T-helper 1 cell treated with Interleukin-12 subunit alpha and Interleukin-12 subunit beta and Interleukin-4 antibody, amounts not matched to agents 30 μg/mL and 1 μg/mL, for 36 hours (primary cell): Measurements from ENCODE around the gene CLTCL1.
"Not testable (repeated sequence)": the region's sequence is repeated elsewhere in the genome, so short reads cannot be mapped to it uniquely, and the experiment has no call there.

Source experiments
- H3K27ac Mint-ChIP-seq: one replicate; pipeline ENCODE4 v1.8.0; 2021; ENCODE audit warnings: mild to moderate bottlenecking, mixed read lengths
- H3K27me3 Mint-ChIP-seq: one replicate; pipeline ENCODE4 v1.8.0; 2021; ENCODE audit warnings: low read depth, mixed read lengths
- H3K36me3 Mint-ChIP-seq: one replicate; pipeline ENCODE4 v1.8.0; 2021; ENCODE audit warnings: low read depth, mixed read lengths
- H3K4me1 Mint-ChIP-seq: one replicate; pipeline ENCODE4 v1.8.0; 2021; ENCODE audit warnings: low read depth, mixed read lengths
- H3K4me3 Mint-ChIP-seq: one replicate; pipeline ENCODE4 v1.8.0; 2021; ENCODE audit warnings: mild to moderate bottlenecking, moderate library complexity, mixed read lengths
- H3K9me3 Mint-ChIP-seq: one replicate; pipeline ENCODE4 v1.8.0; 2021; ENCODE audit warnings: mixed read lengths

CLTCL1 gene

DNA sequence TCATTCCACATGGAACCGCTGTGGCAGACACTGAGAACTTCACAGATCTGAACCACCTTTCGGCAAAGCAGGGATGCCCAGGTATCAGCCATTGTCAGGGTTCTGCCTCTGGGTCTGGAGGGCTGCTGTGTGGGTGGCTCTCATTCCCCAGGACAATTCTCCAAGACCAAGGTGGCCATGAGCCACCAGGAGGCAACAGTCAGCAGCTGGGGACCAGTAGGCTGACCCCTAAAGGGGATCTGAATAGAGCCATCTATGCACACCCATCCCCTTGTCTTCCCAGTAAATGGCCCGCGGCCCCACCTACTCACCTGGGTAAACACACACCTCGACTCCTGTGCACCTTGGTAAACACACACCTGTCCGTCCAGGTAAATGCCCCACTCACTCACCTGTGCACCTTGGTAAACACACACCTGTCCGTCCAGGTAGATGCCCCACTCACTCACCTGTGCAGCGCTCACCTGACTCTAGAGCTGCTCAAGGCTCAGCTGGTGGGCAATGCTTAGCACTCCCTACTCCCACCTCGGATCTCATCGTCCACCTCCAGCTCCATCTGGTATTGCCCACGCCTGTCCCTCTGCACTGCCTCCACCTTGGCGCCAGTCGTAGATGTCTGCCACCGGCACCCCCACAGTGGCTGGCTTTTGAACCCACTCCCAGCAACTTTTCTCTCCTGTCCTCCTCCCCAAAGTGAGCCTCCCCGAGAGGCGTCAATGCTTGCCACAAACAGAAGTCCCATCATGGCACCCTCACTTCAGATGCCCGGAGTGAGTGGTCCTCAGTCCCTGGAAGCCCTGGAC, 123.2 kb downstream of the CLTCL1 start:
- Mint-ChIP-seq H3K27me3 (peaks cover 42% of the 10 kb centered on the region), H3K36me3 (no peaks in the 10 kb centered on the region), H3K27ac (no peak overlapping the region), H3K4me1 (peaks cover 19% of the 10 kb centered on the region), H3K9me3 (no peaks in the 10 kb centered on the region), H3K4me3 (no peak overlapping the region)

DNA sequence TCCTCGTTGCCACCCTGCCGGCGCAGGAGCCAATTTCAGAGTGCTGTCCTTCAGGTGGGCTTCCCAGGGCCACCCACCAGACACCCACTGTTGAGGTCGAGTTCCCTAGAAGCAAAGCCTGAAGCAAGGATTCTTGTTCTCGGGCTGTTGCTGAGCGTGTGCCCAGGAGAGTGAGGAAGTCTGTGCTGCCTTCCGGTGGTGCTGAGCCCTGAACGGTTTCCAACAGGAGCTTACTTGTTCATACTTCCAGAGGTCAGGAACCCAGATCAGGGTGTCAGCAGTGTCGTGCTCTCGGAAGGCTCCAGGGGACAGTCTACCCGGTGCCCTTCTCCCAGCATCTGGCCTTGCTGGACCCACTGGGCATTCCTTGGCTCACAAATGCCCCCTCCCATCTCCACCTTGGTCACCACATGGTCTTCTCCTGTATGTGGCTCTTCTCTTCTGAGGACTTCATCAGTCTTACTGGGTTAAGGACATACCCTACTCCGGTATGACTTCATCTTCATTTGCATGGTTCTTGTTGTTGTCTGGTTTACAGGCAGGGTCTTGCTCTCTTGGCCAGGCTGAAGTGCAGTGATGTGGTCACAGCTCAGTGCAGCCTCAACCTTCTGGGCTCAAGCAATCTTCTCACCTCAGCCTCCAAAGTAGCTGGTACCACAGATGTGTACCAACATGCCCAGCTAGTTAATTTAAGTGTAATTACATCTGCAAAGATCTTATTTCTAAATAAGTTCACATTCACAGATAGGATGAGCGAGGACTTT, 124.2 kb downstream of the CLTCL1 start:
- H3K4me3 Mint-ChIP-seq = no peak overlapping the region

DNA sequence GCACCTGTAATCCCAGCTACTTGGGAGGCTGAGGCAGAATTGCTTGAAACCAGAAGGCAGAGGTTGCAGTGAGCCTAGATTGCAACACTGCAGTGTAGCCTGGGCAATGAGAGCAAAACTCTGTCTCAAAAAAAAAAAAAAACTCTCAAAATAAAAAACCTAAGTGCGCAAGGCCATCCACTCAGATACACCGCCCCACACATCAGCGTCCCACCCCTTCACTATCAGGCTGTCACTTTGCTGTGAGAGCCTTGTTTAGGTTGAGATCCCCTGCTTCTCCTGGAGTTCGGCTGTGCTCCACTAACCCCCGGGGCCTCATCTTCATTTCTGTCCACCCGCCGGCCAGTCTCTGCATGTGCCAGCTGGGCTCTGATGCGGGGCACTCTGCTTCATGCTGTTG, 125.1 kb downstream of the CLTCL1 start:
- Mint-ChIP-seq H3K9me3 (no peaks in the 10 kb centered on the region), H3K27me3 (peaks cover 42% of the 10 kb centered on the region), H3K4me3 (no peak overlapping the region), H3K27ac (no peak overlapping the region), H3K4me1 (peaks cover 11% of the 10 kb centered on the region), H3K36me3 (no peaks in the 10 kb centered on the region)

More for the DNA sequence above, 124.2 kb downstream of the CLTCL1 start:
- Mint-ChIP-seq H3K27ac (no peak overlapping the region), H3K4me1 (peaks cover 14% of the 10 kb centered on the region), H3K27me3 (peaks cover 42% of the 10 kb centered on the region), H3K9me3 (no peaks in the 10 kb centered on the region), H3K36me3 (no peaks in the 10 kb centered on the region)

DNA sequence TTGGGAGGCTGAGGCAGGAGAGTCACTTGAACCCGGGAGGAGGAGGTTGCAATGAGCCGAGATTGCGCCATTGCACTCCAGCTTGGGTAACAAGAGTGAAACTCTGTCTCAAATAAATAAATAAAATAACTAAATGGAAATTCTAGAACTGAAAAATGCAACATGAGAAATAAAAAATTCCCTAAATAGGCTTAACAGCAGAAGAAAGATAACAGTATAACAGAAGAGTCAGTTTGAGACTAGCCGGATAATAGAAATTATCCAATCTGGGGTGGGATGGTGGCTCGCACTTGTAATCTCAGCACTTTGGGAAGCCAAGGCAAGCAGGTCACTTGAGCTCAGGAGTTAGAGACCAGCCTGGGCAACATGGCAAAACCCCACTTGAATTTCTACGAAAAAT, 127.1 kb downstream of the CLTCL1 start:
- Mint-ChIP-seq H3K27me3 (peaks cover 28% of the 10 kb centered on the region), H3K27ac (no peak overlapping the region), H3K36me3 (no peaks in the 10 kb centered on the region)

DNA sequence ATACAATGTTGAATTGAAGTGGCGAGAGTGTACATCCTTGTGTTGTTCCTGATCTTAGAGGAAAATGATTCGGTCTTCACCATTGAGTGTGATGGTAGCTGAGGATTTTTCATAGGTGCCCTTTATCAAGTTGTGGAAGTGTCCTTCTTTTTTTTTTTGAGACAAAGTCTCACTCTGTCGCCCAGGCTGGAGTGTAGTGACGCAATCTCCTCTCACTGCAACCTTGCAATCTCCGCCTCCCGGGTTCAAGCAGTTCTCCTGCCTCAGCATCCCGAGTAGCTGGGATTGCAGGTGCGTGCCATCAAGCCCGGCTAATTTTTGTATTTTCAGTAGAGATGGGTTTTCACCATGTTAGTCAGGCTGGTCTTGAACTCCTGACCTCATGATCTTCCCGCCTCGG, 132.9 kb downstream of the CLTCL1 start:
- not testable (repeated sequence) for H3K4me1 Mint-ChIP-seq, H3K27me3 Mint-ChIP-seq

More for the DNA sequence above, 127.1 kb downstream of the CLTCL1 start:
- H3K9me3 Mint-ChIP-seq = no peaks in the 10 kb centered on the region
- peaks cover 3% of the 10 kb centered on the region for H3K4me1 Mint-ChIP-seq
- H3K4me3 Mint-ChIP-seq = no peak overlapping the region

DNA sequence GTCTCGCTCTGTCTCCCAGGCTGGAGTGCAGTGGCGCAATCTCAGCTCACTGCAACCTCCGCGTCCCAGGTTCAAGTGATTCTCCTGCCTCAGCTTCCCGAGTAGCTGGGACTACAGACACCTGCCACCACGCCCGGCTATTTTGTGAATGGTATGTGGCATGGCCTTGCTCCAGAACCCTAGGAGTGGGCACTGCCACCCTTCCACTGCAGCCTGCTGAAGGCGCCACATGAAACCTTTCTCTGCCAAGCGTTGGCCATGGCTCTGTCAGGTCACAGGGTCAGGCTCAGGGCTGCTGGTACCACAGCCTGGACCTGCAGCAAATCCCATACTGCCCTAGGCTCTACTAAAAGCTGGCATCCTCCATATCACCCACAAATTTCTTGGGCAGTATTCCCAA, 135.4 kb downstream of the CLTCL1 start:
- not testable (repeated sequence) for H3K4me3 Mint-ChIP-seq, H3K36me3 Mint-ChIP-seq, H3K27ac Mint-ChIP-seq, H3K9me3 Mint-ChIP-seq, H3K4me1 Mint-ChIP-seq
- peaks cover 32% of the 10 kb centered on the region for H3K27me3 Mint-ChIP-seq

More for the DNA sequence above, 132.9 kb downstream of the CLTCL1 start:
- not testable (repeated sequence) for H3K36me3 Mint-ChIP-seq, H3K27ac Mint-ChIP-seq, H3K4me3 Mint-ChIP-seq, H3K9me3 Mint-ChIP-seq

DNA sequence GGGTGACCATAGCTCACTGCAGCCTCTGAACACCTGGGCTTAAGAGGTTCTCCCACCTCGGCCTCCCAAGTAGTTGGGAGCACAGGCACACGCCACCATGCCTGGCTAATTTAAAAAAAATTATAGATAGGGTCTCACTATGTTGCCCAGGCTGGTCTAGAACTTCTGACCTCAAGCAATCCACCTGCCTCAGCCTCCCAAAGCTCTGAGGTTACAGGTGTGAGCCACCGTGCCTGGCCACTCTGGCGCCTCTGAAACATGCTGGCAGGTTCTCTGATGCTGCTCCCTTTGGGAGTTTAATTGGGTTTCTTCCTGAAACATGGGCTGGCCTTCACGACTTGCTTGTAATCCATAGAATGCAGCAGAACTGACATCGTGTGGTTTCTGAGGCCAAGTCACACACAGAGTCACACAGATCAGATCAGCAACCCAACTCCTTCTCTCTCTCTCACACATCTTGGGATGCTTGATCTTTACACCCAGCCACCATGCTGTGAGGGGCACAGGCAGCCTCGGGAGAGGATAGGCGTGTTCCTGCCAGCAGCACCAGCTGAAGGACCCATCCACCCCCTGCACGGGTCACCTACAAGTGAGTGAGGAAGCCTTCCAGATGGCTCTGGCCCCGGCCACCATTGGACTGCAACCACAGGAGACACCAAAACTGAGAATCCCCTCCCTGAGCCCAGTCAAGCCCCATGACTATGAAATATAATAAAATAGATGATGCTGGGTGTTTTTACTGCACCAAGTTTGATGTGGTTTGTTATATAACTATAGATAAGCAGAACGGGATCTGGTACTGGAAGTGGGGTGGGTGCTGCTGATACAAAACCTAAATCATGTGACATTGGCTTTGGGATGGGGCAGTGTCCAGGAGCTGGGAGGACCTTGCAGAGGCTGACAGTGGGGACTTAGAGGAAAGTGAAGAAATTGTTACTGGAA, 138.3 kb downstream of the CLTCL1 start:
- Mint-ChIP-seq H3K9me3 (no peaks in the 10 kb centered on the region), H3K27ac (no peak overlapping the region), H3K4me3 (no peak overlapping the region), H3K4me1 (peaks cover 4% of the 10 kb centered on the region), H3K27me3 (peaks cover 40% of the 10 kb centered on the region), H3K36me3 (peaks cover 5% of the 10 kb centered on the region)

DNA sequence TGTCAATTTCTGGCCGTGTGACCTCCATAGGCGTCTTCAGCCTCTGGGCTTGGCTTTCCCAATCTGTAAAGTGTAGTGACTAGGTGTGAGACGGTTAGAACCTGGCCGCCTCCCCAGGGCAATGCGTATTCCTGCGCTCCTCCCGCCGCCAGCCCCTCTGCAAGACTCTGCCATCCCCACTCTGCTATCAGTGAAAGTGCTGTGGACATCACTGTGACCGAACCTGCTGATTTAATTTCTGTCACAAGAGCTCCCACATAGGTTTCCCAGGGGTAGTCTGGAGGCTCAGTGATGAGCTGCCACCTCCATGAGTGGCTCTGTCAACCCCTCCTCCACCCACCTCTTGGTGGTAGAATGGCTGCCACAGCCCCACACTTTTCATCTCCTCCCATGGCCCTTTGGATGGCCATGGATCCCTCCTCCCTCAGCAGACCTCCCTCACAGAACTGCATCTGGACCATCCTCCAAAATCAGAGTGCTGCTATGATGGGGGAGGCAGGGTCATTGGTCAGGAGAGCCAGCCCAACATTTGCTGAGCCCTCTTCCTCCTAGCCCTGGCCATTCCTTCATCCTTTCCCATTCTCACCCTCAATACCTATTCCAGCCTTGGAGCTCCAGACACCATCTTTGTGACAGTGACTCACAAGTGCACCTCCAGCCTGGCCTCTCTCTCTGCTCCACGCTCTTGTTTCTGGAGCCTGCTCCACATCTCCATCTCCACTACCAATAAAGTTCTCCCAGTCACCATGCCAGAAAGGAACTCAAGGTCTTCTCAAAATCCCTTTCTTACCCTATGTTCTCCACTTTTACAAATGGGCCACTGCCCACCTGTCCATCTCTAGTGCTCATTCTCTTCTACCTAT, 140.0 kb downstream of the CLTCL1 start:
- Mint-ChIP-seq H3K4me1 (peaks cover 4% of the 10 kb centered on the region), H3K4me3 (peak overlapping the region; percentile 75), H3K36me3 (peaks cover 5% of the 10 kb centered on the region), H3K27ac (peak overlapping the region; percentile 59), H3K9me3 (no peaks in the 10 kb centered on the region), H3K27me3 (peaks cover 57% of the 10 kb centered on the region)

DNA sequence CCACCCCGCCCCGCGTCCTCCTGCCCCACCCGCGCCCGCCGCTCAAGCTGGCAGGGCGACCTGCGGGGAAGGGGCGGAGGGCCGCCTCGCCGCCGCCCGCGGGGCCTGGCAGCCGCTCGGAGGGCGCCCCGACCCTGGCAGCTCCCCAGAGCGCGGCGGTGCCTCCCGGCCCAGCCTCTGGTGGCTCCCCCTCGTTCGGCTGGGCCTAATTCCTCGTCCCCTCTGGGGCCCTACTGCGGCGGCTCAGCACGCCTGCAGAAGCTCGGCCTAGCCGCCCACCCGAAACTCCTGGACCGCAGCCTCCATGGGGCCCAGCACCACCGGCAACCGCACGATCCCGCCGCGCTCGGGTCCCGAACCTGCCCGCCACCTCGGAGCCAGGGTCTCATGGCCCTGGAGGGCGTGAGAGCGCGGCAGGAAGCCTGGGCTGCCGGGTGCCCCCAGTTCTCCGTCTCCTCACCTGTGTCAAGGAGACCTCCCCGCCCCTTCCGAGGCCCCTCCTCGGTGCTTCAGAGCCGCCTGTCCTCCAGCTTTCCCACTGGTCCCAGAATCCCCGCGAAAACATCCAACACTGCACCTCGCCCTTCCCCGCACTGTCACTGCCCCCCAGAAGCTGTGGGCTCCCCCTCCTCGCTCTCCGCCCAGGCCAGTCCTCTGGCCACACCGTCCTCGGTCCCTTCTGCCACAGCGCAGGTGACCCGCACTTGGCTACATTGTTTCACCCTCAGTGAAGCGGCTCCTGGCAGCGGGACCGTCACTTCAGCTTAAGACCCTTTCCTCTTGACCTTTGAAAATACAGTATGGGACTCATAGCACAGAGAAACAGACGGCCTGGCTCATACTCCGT, 140.8 kb downstream of the CLTCL1 start:
- Mint-ChIP-seq H3K27ac (peak overlapping the region; percentile 59), H3K36me3 (peaks cover 5% of the 10 kb centered on the region), H3K4me1 (peaks cover 4% of the 10 kb centered on the region), H3K27me3 (peaks cover 63% of the 10 kb centered on the region), H3K9me3 (no peaks in the 10 kb centered on the region), H3K4me3 (peak overlapping the region; percentile 75)

DNA sequence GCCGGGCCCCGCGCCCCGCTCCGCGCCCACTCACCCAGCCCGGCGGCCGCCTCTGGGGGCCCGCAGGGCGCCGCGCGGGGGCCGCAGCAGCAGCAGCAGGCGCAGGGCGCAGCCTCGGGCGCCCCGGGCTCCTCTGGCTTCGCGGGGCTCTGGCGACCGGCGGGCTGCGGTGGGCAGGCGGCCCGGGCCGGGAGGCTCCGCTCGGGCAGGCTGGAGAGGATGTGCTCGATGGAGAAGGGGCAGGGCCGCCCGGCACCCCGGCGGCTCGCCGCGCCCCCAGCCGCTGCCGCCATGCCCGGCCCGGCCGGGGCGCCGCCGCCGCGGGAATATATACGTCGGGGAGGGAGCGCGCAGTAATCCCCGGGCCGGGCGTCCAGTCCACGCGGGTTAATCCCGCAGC, 141.5 kb downstream of the CLTCL1 start, which contains the start of gene GSC2:
TSS of gene GSC2 (minus strand) at position 302 of the 400 bp plus-strand sequence. CDS start at position 293, 9 bp downstream.
- peaks cover 4% of the 10 kb centered on the region for H3K4me1 Mint-ChIP-seq
- H3K36me3 Mint-ChIP-seq = peaks cover 5% of the 10 kb centered on the region
- no peaks in the 10 kb centered on the region for H3K9me3 Mint-ChIP-seq
- peak within 1 kb of the TSS; percentile 59 for H3K27ac Mint-ChIP-seq
- H3K27me3 Mint-ChIP-seq = peaks cover 62% of the 10 kb centered on the region
- H3K4me3 Mint-ChIP-seq = peak within 1 kb of the TSS; percentile 75

DNA sequence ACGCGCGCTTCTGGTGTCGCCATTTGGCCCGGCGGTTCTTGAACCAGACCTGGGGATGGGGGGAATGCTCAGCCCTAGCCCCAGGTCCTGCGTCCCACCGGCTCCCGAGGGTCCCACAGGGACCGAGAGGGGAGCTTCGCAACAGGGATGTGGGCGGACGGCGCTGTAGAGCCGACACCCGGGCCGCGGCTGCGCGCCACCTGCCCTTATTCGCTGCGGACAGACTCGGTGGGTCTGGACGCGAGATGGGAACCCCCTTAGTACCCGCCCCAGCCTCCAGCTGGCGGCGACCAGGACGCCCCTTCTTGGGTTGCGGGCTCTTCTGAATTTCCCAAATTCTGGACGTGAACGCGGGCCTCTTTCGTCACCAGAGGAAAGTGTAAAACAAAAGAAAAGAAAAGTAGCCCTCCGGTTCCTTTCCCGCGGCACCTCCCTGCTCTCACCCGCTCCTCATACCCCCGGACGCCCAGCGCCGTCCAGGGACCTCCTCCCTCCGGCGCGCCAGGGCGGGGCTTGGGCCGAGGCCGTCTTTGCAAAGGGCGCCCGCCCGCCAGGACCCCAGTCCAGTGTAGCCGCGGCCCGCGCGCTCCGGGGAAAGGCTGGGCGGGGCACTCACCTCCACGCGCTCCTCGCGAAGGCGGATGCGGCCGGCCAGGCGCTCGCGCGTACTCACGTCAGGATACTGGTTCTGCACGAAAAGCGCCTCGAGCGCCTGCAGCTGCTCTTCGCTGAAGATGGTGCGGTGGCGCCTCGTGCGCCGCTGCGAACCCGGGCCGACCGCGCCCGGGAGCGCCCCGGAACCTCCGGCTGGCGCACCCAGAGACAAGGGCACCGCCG, 142.3 kb downstream of the CLTCL1 start:
- no peak overlapping the region for H3K4me3 Mint-ChIP-seq
- H3K36me3 Mint-ChIP-seq = peaks cover 5% of the 10 kb centered on the region
- H3K27me3 Mint-ChIP-seq = peaks cover 57% of the 10 kb centered on the region
- peaks cover 7% of the 10 kb centered on the region for H3K4me1 Mint-ChIP-seq
- no peaks in the 10 kb centered on the region for H3K9me3 Mint-ChIP-seq
- H3K27ac Mint-ChIP-seq = no peak overlapping the region

DNA sequence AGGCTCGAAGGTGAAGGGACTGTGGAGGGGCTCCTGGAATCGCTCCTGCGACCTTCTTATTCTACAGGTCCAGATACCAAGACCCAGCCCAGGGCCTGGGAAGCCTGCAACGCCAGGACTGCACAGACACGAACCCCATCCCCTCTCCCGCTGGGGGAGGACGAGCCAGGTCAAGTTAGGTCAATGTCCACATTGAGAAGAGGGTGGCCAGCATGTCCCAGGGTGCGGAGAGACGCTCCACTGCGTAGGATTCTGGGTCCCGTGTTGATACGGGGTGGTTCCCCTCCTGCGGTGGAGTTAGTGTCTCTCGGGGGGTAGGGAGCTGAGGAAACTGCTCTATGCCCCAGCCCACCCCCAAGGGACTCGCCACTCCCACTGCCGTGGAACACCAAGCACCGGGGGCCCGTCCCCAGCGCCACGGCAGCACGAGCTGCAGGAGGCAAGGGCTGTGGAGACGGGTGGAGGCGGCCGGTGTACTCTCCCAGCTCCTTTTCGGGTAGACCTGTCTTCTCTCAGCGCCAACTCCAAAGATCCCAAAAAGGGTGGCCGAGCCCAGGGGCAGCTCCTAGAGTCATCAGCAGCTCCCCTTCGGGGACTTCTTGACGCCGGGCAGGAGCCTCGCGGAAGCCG, 143.0 kb downstream of the CLTCL1 start:
- no peak overlapping the region for H3K4me3 Mint-ChIP-seq

More for the DNA sequence above, 143.0 kb downstream of the CLTCL1 start:
- Mint-ChIP-seq H3K4me1 (peaks cover 11% of the 10 kb centered on the region), H3K36me3 (peaks cover 9% of the 10 kb centered on the region), H3K27ac (no peak overlapping the region), H3K27me3 (peaks cover 52% of the 10 kb centered on the region), H3K9me3 (no peaks in the 10 kb centered on the region)
